Stimulated activated CD4-positive, alpha-beta T cell treated with anti-CD3 and anti-CD28 coated beads, Interleukin-1b, Interleukin-23, amount 100 ng/mL, for 1 hour (primary cell): Measurements from ENCODE around the gene HECW1.
"Not testable (repeated sequence)": the region's sequence is repeated elsewhere in the genome, so short reads cannot be mapped to it uniquely, and the experiment has no call there.

Source experiments
- DNase-seq, 2 donors: peaks; one replicate each; pipeline ENCODE4 v3.0.0-alpha.2; 2020; ENCODE audit warnings: low read depth in 2 of 2

HECW1 gene

DNA sequence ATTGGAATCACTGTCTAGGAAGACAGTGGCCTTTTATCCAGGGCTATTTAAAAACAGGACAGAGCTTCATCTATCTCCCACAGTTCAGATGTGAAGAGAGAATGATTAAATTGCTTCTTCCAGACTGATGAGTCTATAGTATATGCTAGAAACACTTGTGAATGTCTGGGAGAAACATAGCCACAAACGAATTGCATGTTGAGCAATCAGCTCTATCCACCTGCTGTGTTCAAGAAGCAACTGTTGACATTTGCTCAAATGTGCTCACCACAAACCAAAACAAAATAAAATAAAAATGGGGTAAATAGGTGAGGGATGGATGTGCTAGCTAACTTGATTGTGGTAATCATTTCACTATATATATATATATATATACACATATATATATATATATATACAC is 195.1 kb downstream of the HECW1 start:
- DNase-seq = no peak

DNA sequence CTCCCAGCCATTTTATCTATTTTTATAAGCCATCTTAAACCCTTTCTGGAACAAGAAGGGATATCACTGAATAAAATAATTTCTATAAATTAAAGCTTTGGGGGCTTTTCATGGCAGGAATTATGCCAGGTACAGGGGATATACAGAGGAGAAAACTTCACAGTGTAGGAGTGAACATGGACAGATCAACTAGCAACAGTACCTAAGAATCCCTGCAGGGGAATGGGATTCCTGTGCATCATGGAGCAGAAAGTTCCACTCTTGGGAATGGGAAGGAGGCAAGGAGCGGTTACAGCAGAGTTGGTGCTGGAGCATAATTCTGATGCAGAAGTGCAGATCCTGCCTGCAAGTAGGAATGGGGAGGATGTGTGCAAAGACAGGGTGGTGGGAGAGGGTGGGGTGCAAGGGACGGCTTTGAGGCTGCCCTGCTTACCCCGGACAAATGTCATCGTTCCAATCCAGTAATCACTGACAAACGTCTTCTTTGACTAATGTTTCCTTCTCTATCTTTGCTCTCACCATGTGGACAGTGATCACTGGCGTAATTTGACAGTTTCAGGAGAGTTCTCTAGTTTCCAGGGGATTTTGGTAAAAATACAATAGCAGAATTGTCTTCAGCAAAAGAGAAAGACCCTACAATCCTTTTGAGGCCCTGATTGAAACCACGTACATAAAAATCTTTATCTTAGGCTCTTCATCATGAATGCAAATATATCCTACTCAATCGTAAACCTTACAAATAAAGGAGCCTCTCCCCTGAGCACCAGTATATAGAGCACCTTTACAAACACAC is 196.7 kb downstream of the HECW1 start:
- DNase-seq = no peak

DNA sequence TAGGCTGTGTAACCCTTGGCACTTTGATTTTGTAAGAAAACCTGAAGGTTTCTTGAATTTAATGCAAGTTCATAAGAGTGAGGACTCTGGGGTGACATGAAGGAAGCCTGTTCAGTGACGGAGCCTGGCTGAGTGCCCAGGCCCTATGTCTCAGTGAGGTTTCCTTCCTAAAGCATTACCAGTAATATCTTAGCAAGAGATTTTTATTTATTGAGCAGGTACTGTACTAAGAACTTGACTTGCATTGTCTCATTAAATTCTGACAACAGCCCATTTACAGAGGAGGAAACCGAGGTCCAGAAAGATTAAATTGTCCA is 197.2 kb downstream of the HECW1 start:
- no peak for DNase-seq

GRCh38 chr7:43311052-43311451 is 198.6 kb downstream of the HECW1 start:
- DNase-seq = no peak

- DNase-seq = no peak
These were observed 199.2 kb downstream of the HECW1 start for GRCh38 chr7:43311694-43312093.

DNA sequence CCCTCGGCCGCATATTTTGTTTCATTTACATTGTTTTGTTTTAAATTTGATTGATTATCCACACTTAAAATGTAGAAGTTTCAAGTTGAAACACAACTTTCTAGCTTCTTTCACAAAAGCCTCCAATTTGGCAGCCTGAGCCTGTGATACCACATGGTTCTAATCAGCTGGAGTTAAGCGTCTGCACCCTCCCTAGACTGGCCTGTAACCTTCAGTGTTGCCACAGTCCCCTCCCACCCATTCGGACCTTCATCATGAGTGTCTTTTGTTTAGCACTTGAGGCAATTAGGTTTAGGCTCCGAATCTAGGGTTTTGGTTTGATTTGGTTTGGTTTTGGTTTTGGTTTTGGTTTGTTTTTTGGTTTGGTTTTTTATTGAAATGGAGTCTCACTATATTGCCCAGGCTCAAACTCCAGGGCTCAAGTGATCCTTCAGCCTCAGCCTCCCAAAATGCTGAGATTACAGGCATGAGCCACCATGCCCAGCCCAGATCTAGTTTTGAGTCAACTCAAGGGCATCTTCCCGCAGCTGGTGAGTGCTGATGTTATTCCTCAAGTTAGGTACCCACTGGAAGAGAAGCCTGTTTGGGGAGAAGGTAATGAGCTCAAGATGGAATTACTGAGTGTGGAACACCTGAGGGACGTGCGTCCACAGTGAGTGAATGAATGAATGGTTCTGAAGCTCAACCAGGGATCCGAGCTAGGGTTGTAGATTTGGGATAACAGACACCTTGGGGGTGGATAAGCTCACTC is 201.4 kb downstream of the HECW1 start:
- DNase-seq = no peak

DNA sequence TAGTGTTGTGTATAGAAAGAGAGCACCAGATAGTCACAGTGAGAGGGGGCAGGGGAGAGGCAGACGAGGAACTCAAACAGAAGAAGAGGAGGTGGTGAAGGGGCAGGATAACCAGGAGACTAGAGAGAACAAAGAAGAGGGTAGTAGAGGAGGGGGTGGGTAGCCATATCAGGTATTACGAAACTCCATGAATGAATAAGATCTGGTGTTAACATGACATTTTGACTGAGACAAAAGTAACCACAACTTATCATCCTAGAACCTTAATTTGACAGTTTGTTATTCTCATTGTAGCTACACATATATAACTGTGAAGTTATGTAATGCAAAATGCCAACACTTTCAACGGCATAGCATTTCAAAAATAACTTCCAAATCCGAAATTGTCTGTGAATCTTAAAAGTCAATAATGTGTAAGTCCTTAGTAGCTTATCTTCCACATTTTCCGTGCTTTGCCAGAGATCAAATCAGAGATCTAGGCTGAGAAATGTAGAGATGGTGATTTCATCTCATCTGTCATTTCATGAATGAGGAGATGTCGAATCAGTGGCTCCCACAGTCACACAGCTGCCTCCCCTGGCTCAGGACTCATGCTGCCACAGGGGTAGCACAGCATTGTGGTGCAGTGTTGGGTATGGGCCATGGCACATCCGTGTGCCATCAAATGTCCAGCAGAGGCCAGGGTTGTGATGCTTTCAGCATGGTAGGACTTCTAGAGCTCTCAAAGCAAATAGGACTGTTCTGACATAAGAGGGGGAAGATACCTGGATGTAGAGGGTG is 202.1 kb downstream of the HECW1 start:
- no peak for DNase-seq

- no peak for DNase-seq
These were observed 204.6 kb downstream of the HECW1 start for GRCh38 chr7:43317075-43317474.

DNA sequence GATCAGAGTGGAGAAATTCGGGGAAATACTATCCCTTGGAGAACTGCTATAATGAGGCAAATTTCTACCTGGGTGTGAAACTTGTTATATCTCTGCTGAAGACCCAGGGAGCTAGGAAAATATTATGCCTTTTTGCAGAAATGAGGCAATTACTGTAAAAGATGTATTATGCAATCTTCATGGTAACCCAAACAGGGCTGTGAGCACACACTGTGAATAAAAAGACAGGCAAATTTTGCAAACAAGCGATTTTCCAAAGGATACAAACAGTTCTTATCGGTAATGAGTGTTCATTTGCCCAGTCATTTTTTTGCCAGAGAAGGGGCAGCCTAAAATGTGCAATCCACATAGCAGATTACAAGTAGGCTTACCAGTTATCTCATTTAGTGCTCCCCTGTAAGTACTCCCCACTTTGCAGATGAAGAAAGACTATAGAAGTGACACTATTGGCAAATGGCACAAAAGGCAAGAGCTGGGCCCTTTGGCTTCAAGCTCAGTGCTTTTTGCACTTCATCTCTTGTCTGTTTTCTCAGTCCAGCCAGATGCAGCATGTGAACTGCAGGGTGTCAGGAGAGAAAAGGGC is 205.8 kb downstream of the HECW1 start:
- no peak for DNase-seq

DNA sequence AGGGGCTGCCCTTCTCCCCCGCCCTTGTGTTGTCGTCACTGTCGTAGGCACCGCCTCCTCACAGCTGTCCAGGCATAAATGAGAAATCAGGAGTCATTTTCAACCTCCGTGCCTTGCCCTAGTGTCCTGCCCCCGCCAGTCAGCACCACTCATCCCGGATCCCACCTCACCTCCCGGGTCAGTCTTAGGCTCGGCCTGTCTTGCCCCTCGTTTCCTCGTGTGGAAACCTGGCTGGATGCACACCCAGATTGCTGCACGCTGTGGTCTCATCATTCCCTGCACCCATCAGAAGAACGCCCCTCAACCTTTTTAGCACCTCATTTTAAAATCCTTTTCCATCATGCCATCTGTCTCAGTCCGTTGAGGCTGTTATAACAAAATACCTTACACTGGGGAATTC is 213.1 kb downstream of the HECW1 start:
- DNase-seq = no peak

DNA sequence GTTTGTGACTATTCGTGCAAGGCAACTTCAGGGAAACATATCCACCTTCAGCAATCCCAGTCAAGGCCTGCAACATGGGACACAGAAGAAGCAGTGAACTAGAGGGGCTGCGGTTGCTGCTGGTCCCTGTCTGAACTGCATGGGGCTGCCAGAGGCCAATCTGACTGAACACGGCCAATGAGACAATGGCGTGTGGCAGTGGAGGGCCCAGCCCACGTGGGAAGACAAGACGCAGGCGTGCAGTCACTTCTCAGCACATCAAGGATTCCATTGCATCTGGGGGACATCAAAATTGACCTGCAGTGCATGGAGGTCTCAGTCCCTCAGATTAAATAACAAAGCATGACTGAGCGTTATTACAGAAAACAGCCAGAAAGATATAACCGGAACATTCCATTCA is 215.9 kb downstream of the HECW1 start:
- DNase-seq = no peak

GRCh38 chr7:43328785-43329380 is 216.4 kb downstream of the HECW1 start:
- no peak for DNase-seq

GRCh38 chr7:43332193-43332796 is 219.8 kb downstream of the HECW1 start:
- DNase-seq = no peak

DNA sequence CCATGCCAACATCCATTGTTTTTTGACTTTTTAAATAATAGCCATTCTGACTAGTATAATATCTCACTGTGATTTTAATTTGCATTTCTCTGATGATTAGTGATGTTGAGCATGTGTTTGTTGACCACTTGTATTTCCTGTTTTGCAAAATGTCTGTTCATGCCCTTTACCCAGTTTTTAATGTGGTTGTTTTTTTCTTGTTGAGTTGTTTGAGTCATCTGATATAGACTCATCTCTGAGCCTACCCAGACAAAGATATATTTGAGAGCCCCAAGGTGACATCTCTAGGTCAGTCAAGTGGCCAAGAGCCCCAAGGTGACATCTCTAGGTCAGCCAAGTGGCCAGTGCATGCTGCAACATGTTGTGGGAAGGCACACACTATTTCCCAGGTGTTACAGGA is 224.7 kb downstream of the HECW1 start:
- no peak for DNase-seq

DNA sequence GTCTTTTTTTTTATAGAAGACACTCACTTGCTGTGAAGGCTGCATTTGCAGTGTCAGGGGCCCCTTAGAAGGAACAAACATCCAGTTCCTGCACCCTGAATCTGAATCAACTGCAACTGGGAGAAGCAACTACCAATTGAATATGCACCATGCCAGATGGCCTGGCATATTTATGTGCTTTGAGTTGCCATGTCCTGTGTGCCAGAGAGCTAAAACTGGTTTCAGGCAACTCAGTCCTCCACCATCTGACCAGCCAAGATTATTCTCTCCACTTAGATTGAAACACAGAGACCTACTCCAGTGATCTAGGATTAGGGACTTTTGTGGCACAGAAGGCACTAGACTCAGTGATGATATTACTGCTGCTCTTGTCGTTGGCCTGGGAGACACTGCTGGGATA is 225.4 kb downstream of the HECW1 start:
- DNase-seq = no peak

DNA sequence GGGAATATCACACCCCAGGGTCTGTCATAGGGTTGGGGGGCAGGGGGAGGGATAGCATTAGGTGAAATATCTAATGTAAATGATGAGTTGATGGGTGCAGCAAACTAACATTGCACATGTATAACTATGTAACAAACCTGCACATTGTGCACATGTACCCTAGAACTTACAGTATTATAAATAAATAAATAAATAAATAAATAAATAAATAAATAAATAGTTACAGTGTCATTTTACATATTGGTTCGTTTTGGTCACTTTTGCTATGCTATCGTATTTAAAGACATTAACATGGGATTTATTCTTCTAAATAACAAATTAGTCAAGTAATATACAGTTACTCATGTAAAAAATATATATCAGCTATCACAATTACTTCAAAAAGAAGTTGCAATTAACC is 228.7 kb downstream of the HECW1 start:
- no peak for DNase-seq

DNA sequence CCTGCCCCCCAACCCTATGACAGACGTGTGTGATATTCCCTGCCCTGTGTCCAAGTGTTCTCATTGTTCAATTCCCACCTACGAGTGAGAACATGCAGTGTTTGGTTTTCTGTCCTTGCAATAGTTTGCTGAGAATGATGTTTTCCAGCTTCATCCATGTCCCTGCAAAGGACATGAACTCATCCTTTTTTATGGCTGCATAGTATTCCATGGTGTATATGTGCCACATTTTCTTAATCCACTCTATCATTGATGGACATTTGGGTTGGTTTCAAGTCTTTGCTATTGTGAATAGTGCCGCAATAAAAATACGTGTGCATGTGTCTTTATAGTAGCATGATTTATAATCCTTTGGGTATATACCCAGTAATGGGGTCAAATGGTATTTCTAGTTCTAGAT is 231.0 kb downstream of the HECW1 start:
- not testable (repeated sequence) for DNase-seq

GRCh38 chr7:43345696-43346095 is 233.2 kb downstream of the HECW1 start:
- not testable (repeated sequence) for DNase-seq

DNA sequence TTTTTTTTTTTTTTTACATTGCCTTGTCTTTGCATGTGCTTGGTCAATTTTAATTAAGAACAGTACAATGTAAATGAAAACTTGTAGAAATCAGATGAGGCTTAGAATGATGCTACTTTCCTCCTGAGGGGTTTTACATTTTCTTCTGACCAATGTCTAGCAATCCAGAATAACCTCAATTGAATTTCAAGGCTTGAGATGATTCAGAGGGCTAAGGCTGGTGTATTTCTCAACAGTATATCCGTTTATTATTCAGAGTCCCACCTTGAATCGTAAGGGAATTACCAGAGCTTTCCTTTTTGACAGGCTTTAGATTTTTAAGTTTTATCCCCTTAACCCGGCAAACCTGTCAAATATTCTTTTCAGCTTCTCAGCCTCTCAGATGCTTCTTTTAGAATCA is 239.2 kb downstream of the HECW1 start:
- no peak for DNase-seq

GRCh38 chr7:43353902-43354301 is 241.5 kb downstream of the HECW1 start:
- DNase-seq = no peak

GRCh38 chr7:43362652-43363034 is 250.2 kb downstream of the HECW1 start:
- no peak for DNase-seq
